IMR-90 (cell line): ENCODE results near the gene CFAP70. TPM values are rescaled to one million over a fixed set of nuclear protein-coding genes. Genes with fewer than 3 reads are reported as not detected.

ENCODE experiments used
- ATAC-seq: fragments of 200-7000 bp; cut with Tn5 transposase; 2 replicates; pipeline ENCODE4 v1.9.1; 2020; ENCODE audit warnings: low read depth, mild to moderate bottlenecking, moderate library complexity
- BruUV-seq: library from RNA; stranded (reverse); fragments of 400-500 nt; replicated peaks from 2 replicates; lab custom pipeline; 2021; lab: Mats Ljungman, UMichigan
- CTCF ChIA-PET: fragments of 300-600 bp; formaldehyde crosslinking; extraction: SDS; loops from one replicate; lab custom pipeline; 2021; ENCODE audit warnings: antibody characterized with exemption; lab: Yijun Ruan, JAX
- POLR2A ChIA-PET: fragments of 300-600 bp; sonication (Branson Sonifier 250); formaldehyde crosslinking; loops from one replicate; lab custom pipeline; 2022; ENCODE audit warnings: antibody characterized with exemption; ENCODE audit not compliant: unreplicated experiment; lab: Charles Lee
- DNase-seq: peaks from one replicate; pipeline ENCODE4 v3.0.0; 2013
- H2AFZ ChIP-seq: replicated peaks from 2 replicates; pipeline ENCODE3; 2013; ENCODE audit warnings: low read length, mild to moderate bottlenecking; ENCODE audit not compliant: poor library complexity
- H2AK5ac ChIP-seq: 2 replicates; pipeline ENCODE4 v1.6.1; 2013; ENCODE audit warnings: low read depth, low read length, inconsistent platforms
- H2AK9ac ChIP-seq: replicated peaks from 2 replicates; pipeline ENCODE3; 2013; ENCODE audit warnings: mild to moderate bottlenecking, low read depth, low read length, moderate library complexity; ENCODE audit not compliant: poor library complexity
- H2BK120ac ChIP-seq: 2 replicates; pipeline ENCODE4 v1.6.1; 2013; ENCODE audit warnings: low read depth, low read length, inconsistent platforms
- H2BK15ac ChIP-seq: 3 replicates; pipeline ENCODE4 v1.6.1; 2013; ENCODE audit warnings: low read depth, low read length, inconsistent platforms
- H2BK20ac ChIP-seq: 2 replicates; pipeline ENCODE4 v1.6.1; 2013; ENCODE audit warnings: low read depth, mild to moderate bottlenecking, inconsistent platforms, low read length, moderate library complexity
- H2BK5ac ChIP-seq: 2 replicates; pipeline ENCODE4 v1.6.1; 2013; ENCODE audit warnings: mild to moderate bottlenecking, low read depth, low read length, inconsistent platforms; ENCODE audit not compliant: poor library complexity, severe bottlenecking
- H3K14ac ChIP-seq: replicated peaks from 2 replicates; pipeline ENCODE4 v1.6.1; 2013; ENCODE audit warnings: low read depth, low read length, inconsistent platforms
- H3K18ac ChIP-seq: 2 replicates; pipeline ENCODE4 v1.6.1; 2013; ENCODE audit warnings: low read depth, low read length, control low read depth
- H3K23ac ChIP-seq: 2 replicates; pipeline ENCODE4 v1.6.1; 2013; ENCODE audit warnings: low read depth, low read length, inconsistent platforms
- H3K27ac ChIP-seq: 2 replicates; pipeline ENCODE4 v1.5.1; 2013; ENCODE audit warnings: mild to moderate bottlenecking, control low read depth, low read length; ENCODE audit not compliant: insufficient read depth
- H3K27me3 ChIP-seq: 2 replicates; pipeline ENCODE4 v1.6.1; 2013; ENCODE audit warnings: low read length; ENCODE audit not compliant: control insufficient read depth, insufficient read depth
- H3K36me3 ChIP-seq: 2 replicates; pipeline ENCODE4 v1.6.1; 2013; ENCODE audit warnings: low read length, mixed read lengths; ENCODE audit not compliant: control insufficient read depth, insufficient read depth
- H3K4ac ChIP-seq: 2 replicates; pipeline ENCODE4 v1.6.1; 2013; ENCODE audit warnings: low read depth, low read length, inconsistent platforms
- H3K4me1 ChIP-seq: 2 replicates; pipeline ENCODE4 v1.6.1; 2013; ENCODE audit warnings: low read length, mixed read lengths; ENCODE audit not compliant: control insufficient read depth, insufficient read depth
- H3K4me2 ChIP-seq: 2 replicates; pipeline ENCODE4 v1.6.1; 2013; ENCODE audit warnings: low read depth, mild to moderate bottlenecking, control low read depth, low read length, moderate library complexity
- H3K4me3 ChIP-seq: 2 replicates; pipeline ENCODE4 v1.5.1; 2013; ENCODE audit warnings: low read depth, mild to moderate bottlenecking, control low read depth, low read length, moderate library complexity; ENCODE audit not compliant: insufficient read depth
- H3K56ac ChIP-seq: 2 replicates; pipeline ENCODE4 v1.6.1; 2013; ENCODE audit warnings: low read length, inconsistent platforms; ENCODE audit not compliant: insufficient read depth; ENCODE audit errors: extremely low read depth
- H3K79me1 ChIP-seq, 2 experiments: 2 replicates each; pipeline ENCODE4 v1.6.1; 2013; ENCODE audit warnings: low read length in 2 of 2, inconsistent platforms in 1 of 2, low read depth in 1 of 2
- H3K9ac ChIP-seq: 2 replicates; pipeline ENCODE4 v1.6.1; 2013; ENCODE audit warnings: low read depth, low read length, control low read depth
- H3K9me1 ChIP-seq: 2 replicates; pipeline ENCODE4 v1.6.1; 2013; ENCODE audit warnings: low read length, inconsistent platforms; ENCODE audit not compliant: insufficient read depth
- H3K9me3 ChIP-seq: 2 replicates; pipeline ENCODE4 v1.6.1; 2013; ENCODE audit warnings: low read length; ENCODE audit not compliant: control insufficient read depth, insufficient read depth
- H4K20me1 ChIP-seq: 2 replicates; pipeline ENCODE4 v1.6.1; 2013; ENCODE audit warnings: low read length, inconsistent platforms; ENCODE audit not compliant: insufficient read depth
- H4K5ac ChIP-seq: 2 replicates; pipeline ENCODE4 v1.6.1; 2013; ENCODE audit warnings: mild to moderate bottlenecking, low read depth, low read length, control low read depth
- H4K8ac ChIP-seq, 2 experiments: 2 replicates each; pipeline ENCODE4 v1.6.1; 2013; ENCODE audit warnings: low read depth in 2 of 2, low read length in 2 of 2, control low read depth in 1 of 2, inconsistent platforms in 1 of 2
- H4K91ac ChIP-seq: 2 replicates; pipeline ENCODE4 v1.6.1; 2013; ENCODE audit warnings: low read depth, low read length, inconsistent platforms; ENCODE audit not compliant: insufficient read depth
- BHLHE40 ChIP-seq: fragments of 150-350 bp; IDR thresholded peaks from 2 replicates; pipeline ENCODE4 v1.6.1; 2016; ENCODE audit warnings: mild to moderate bottlenecking, low read depth, low read length
- CEBPB ChIP-seq: IDR thresholded peaks from 2 replicates; pipeline ENCODE4 v1.6.1; 2012; ENCODE audit warnings: low read depth, low read length, improper control_type of control experiment
- CHD1 ChIP-seq: IDR thresholded peaks from 2 replicates; pipeline ENCODE4 v1.6.1; 2012; ENCODE audit warnings: low read depth, low read length, improper control_type of control experiment
- FOS ChIP-seq: fragments of 150-350 bp; IDR thresholded peaks from 2 replicates; pipeline ENCODE4 v1.6.1; 2016; ENCODE audit warnings: low read depth, low read length
- MAFK ChIP-seq: IDR thresholded peaks from 2 replicates; pipeline ENCODE4 v1.6.1; 2012; ENCODE audit warnings: low read depth, low read length, improper control_type of control experiment
- MAZ ChIP-seq: IDR thresholded peaks from 2 replicates; pipeline ENCODE4 v1.6.1; 2012; ENCODE audit warnings: low read depth, mild to moderate bottlenecking, low read length, improper control_type of control experiment, moderate library complexity, borderline replicate concordance
- MXI1 ChIP-seq: IDR thresholded peaks from 2 replicates; pipeline ENCODE4 v1.6.1; 2012; ENCODE audit warnings: low read depth, mild to moderate bottlenecking, low read length, moderate library complexity, borderline replicate concordance
- NFE2L2 ChIP-seq: fragments of 150-350 bp; IDR thresholded peaks from 2 replicates; pipeline ENCODE4 v1.6.1; 2016; ENCODE audit warnings: low read depth, mild to moderate bottlenecking, low read length
- POLR2A ChIP-seq: IDR thresholded peaks from 2 replicates; pipeline ENCODE4 v1.6.1; 2012; ENCODE audit warnings: mild to moderate bottlenecking, low read depth, low read length
- RAD21 ChIP-seq: IDR thresholded peaks from 2 replicates; pipeline ENCODE4 v1.6.1; 2012; ENCODE audit warnings: low read length, improper control_type of control experiment
- RCOR1 ChIP-seq: IDR thresholded peaks from 2 replicates; pipeline ENCODE4 v1.6.1; 2012; ENCODE audit warnings: mild to moderate bottlenecking, low read length, improper control_type of control experiment; ENCODE audit not compliant: insufficient replicate concordance
- RFX5 ChIP-seq: IDR thresholded peaks from 2 replicates; pipeline ENCODE4 v1.8.0; 2012; ENCODE audit warnings: low read depth, mild to moderate bottlenecking, low read length, moderate library complexity
- SMC3 ChIP-seq: fragments of 150-350 bp; IDR thresholded peaks from 2 replicates; pipeline ENCODE4 v1.6.1; 2016; ENCODE audit warnings: low read depth, mild to moderate bottlenecking, antibody characterized with exemption, low read length, moderate library complexity
- WGBS, 2 experiments: methylation state at CpG; one replicate each; pipeline versions ENCODE4 v1.1.5 to v1.1.7; 2013; ENCODE audit warnings: missing lambda C conversion rate in 2 of 2; ENCODE audit not compliant: insufficient read length in 1 of 2; ENCODE audit errors: extremely low coverage in 2 of 2; 5-methylcytosine and 5-hydroxymethylcytosine counted together
- dilution Hi-C: fragments of 300-500 bp; cut with HindIII; formaldehyde crosslinking; loops from one replicate; pipeline ENCODE4 v1.14.3; 2018; ENCODE audit warnings: low sequenced_read_pairs; ENCODE audit not compliant: unreplicated experiment
- in situ Hi-C: fragments of 300-500 bp; cut with MboI; formaldehyde crosslinking; loops from 3 replicates; pipeline ENCODE4 v1.14.3; 2019; ENCODE audit warnings: low sequenced_read_pairs, inconsistent platforms, mixed read lengths
- intact Hi-C: fragments of 100-400 bp; cut with micrococcal nuclease; formaldehyde crosslinking; loops from 2 replicates; pipeline ENCODE4 v1.10.0; 2022
- polyA plus RNA-seq, 3 experiments: library from polyadenylated mRNA; depleted of rRNA; stranded (reverse); fragments of >200 nt; gene quantifications; 2 replicates each; pipeline ENCODE4 v1.2.3, GENCODE V29; 2012; ENCODE audit warnings: low replicate concordance in 1 of 3
- total RNA-seq: library from RNA; depleted of rRNA; stranded (reverse); fragments of >200 nt; gene quantifications from 2 replicates; pipeline ENCODE4 v1.2.3, GENCODE V29; 2012
- TF ChIP-seq, protein P1 (sequence below): fragments of 150-350 bp; IDR thresholded peaks from 2 replicates; pipeline ENCODE4 v1.6.1; 2016; ENCODE audit warnings: low read depth, mild to moderate bottlenecking, low read length, moderate library complexity, borderline replicate concordance
- TF ChIP-seq, protein P2 (sequence below): fragments of 150-350 bp; IDR thresholded peaks from 2 replicates; pipeline ENCODE4 v1.6.1; 2017; ENCODE audit warnings: mild to moderate bottlenecking, antibody characterized with exemption, low read length, low read depth
- TF ChIP-seq, protein P3 (sequence below): conservative IDR thresholded peaks from 2 replicates; pipeline ENCODE4 v1.5.1; 2012; ENCODE audit warnings: mild to moderate bottlenecking, low read depth, low read length, improper control_type of control experiment

CFAP70 gene
- total and polyA plus RNA-seq, 2 of the 4 experiments (the other 2 are of a cell fraction), result 0.15 to 0.18 TPM

DNA sequence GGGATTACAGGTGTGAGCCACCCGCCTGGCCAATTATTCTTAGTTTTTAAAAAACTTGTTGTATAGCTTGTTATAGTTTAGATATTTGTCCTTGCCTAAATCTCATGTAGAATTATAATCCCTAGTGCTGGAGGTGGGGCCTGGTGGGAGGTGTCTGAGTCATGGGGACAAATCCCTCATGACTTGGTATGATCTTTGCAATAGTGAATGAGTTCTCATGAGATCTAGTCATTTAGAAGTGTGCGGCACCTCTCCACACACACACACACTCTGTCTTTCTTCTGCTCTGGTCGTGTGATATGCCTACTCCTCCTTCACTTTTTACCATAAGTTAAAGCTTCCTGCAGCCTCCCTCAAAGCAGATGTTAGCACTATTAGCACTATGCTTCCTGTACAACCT, 153.6 kb downstream of the CFAP70 start:
- H3K4me2 ChIP-seq, result no peak overlapping the region
- CTCF ChIA-PET, result no interaction called here
- no peak overlapping the region for H4K5ac ChIP-seq
- no peak overlapping the region for H4K91ac ChIP-seq
- H3K4me1 ChIP-seq, result no peaks in the 10 kb centered on the region
- no TSS peak for BruUV-seq
- no peak overlapping the region for H2AK9ac ChIP-seq
- no peak overlapping the region for H3K56ac ChIP-seq
- H4K20me1 ChIP-seq, result no peaks in the 10 kb centered on the region
- no peak for ATAC-seq
- WGBS, 2 experiments, result no CpG with 5 or more reads among the region's 3 CpGs
- dilution Hi-C loops (no loop called here), in situ Hi-C loops (no loop called here), intact Hi-C loops (no loop called here)
- no peak overlapping the region for H2BK15ac ChIP-seq
- H3K27me3 ChIP-seq, result no peaks in the 10 kb centered on the region
- POLR2A ChIA-PET, result no interaction called here
- no peak overlapping the region for H3K27ac ChIP-seq
- H3K23ac ChIP-seq, result no peak overlapping the region
- no peaks in the 10 kb centered on the region; the same call in 1 of the 2 replicates for H3K9me3 ChIP-seq
- H2BK5ac ChIP-seq, result no peak overlapping the region
- peaks cover 5% of the 10 kb centered on the region; the same call in 1 of the 2 replicates for H3K36me3 ChIP-seq
- no peaks in the 10 kb centered on the region; a peak in 1 of 4 replicates for H3K79me1 ChIP-seq
- TF ChIP-seq RAD21 (no peak), MAFK (no peak), FOS (no peak), MXI1 (no peak), MAZ (no peak), SMC3 (no peak), RFX5 (no peak), CHD1 (no peak), CEBPB (no peak), BHLHE40 (no peak), POLR2A (no peak), RCOR1 (no peak), NFE2L2 (no peak)
- TF ChIP-seq, protein P1, sequence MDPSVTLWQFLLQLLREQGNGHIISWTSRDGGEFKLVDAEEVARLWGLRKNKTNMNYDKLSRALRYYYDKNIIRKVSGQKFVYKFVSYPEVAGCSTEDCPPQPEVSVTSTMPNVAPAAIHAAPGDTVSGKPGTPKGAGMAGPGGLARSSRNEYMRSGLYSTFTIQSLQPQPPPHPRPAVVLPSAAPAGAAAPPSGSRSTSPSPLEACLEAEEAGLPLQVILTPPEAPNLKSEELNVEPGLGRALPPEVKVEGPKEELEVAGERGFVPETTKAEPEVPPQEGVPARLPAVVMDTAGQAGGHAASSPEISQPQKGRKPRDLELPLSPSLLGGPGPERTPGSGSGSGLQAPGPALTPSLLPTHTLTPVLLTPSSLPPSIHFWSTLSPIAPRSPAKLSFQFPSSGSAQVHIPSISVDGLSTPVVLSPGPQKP, result no peak
- TF ChIP-seq, protein P2, sequence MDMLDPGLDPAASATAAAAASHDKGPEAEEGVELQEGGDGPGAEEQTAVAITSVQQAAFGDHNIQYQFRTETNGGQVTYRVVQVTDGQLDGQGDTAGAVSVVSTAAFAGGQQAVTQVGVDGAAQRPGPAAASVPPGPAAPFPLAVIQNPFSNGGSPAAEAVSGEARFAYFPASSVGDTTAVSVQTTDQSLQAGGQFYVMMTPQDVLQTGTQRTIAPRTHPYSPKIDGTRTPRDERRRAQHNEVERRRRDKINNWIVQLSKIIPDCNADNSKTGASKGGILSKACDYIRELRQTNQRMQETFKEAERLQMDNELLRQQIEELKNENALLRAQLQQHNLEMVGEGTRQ, result no peak
- TF ChIP-seq, protein P3, sequence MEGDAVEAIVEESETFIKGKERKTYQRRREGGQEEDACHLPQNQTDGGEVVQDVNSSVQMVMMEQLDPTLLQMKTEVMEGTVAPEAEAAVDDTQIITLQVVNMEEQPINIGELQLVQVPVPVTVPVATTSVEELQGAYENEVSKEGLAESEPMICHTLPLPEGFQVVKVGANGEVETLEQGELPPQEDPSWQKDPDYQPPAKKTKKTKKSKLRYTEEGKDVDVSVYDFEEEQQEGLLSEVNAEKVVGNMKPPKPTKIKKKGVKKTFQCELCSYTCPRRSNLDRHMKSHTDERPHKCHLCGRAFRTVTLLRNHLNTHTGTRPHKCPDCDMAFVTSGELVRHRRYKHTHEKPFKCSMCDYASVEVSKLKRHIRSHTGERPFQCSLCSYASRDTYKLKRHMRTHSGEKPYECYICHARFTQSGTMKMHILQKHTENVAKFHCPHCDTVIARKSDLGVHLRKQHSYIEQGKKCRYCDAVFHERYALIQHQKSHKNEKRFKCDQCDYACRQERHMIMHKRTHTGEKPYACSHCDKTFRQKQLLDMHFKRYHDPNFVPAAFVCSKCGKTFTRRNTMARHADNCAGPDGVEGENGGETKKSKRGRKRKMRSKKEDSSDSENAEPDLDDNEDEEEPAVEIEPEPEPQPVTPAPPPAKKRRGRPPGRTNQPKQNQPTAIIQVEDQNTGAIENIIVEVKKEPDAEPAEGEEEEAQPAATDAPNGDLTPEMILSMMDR, result no peak
- no peak overlapping the region for H3K18ac ChIP-seq
- H2AK5ac ChIP-seq, result no peak overlapping the region
- no peak overlapping the region for H3K9ac ChIP-seq
- H3K9me1 ChIP-seq, result no peaks in the 10 kb centered on the region
- no peak for DNase-seq
- no peak overlapping the region for H3K4ac ChIP-seq
- H3K4me3 ChIP-seq, result no peak overlapping the region
- H4K8ac ChIP-seq, result no peak overlapping the region
- H3K14ac ChIP-seq, result no peak overlapping the region
- H2BK20ac ChIP-seq, result no peak overlapping the region
- H2AFZ ChIP-seq, result no peak overlapping the region
- H2BK120ac ChIP-seq, result no peak overlapping the region
